SK-N-MC (cell line): Measurements from ENCODE around the gene FHOD3.

Experiments
- EZH2 ChIP-seq: fragments of 200-600 bp; sonication (generic); IDR thresholded peaks from one replicate; pipeline ENCODE4 v1.6.1; 2017; ENCODE audit warnings: antibody characterized with exemption
- POLR2AphosphoS5 ChIP-seq: IDR thresholded peaks from 2 replicates; pipeline ENCODE4 v1.6.1; 2012; ENCODE audit warnings: mild to moderate bottlenecking, low read depth, low read length, borderline replicate concordance

DNA sequence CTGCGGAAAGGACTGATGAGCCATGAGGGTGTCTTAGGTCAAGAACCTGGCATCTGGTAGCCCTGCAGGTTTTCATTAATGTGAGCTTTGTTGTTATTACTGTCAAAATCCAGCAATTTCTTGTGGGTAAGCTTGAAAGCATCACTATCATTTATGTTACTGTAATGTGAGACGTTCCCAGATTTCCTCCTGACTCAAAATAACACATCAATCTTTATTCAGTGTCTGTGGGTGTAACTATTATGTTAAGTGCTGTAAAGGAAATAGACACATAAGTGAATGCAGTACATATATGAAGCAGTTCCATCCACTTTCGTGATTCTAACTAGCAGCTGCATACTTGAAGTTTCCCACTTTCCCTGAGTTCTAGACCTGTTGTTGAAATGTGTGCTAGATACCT is 89.8 kb downstream of the FHOD3 start:
- TF ChIP-seq POLR2AphosphoS5 (no peak), EZH2 (no peak)
